Duodenal mucosa (tissue), 2 donors: ENCODE results near the gene CNTNAP2.

Experiments
- H3K27ac ChIP-seq: one replicate; pipeline ENCODE4 v1.7.0; 2013; ENCODE audit warnings: low read depth, low read length
- H3K27me3 ChIP-seq, 2 donors: one replicate each; pipeline ENCODE4 v1.7.0; 2013; ENCODE audit warnings: low read length in 2 of 2, control low read depth in 1 of 2; ENCODE audit not compliant: insufficient read depth in 2 of 2, control insufficient read depth in 1 of 2
- H3K36me3 ChIP-seq, 2 donors: one replicate each; pipeline ENCODE4 v1.7.0; 2013; ENCODE audit warnings: low read length in 2 of 2, control low read depth in 1 of 2; ENCODE audit not compliant: insufficient read depth in 2 of 2, control insufficient read depth in 1 of 2
- H3K4me1 ChIP-seq, 2 donors: one replicate each; pipeline ENCODE4 v1.7.0; 2013; ENCODE audit warnings: low read length in 2 of 2, control low read depth in 1 of 2; ENCODE audit not compliant: insufficient read depth in 2 of 2, control insufficient read depth in 1 of 2
- H3K4me3 ChIP-seq, 2 donors: one replicate each; pipeline ENCODE4 v1.7.0; 2013; ENCODE audit warnings: low read length in 2 of 2, low read depth in 1 of 2
- H3K9ac ChIP-seq, 2 donors: one replicate each; pipeline ENCODE4 v1.7.0; 2013; ENCODE audit warnings: low read length in 2 of 2, low read depth in 1 of 2
- H3K9me3 ChIP-seq, 2 donors: one replicate each; pipeline ENCODE4 v1.7.0; 2013; ENCODE audit warnings: low read length in 2 of 2, control low read depth in 1 of 2; ENCODE audit not compliant: control insufficient read depth in 1 of 2

The CNTNAP2 gene

GRCh38 chr7:147483634-147484292, 1367.2 kb downstream of the CNTNAP2 start:
- H3K27ac ChIP-seq = no peak overlapping the region
- H3K27me3 ChIP-seq = no peaks in the 10 kb centered on the region
- no peaks in the 10 kb centered on the region for H3K36me3 ChIP-seq
- no peak overlapping the region for H3K4me3 ChIP-seq
- H3K4me1 ChIP-seq = no peaks in the 10 kb centered on the region
- H3K9ac ChIP-seq = no peak overlapping the region
- peaks cover 7 to 9% of the 10 kb centered on the region in 2 donors for H3K9me3 ChIP-seq

- Histone ChIP-seq H3K4me1 (no peaks in the 10 kb centered on the region), H3K36me3 (no peaks in the 10 kb centered on the region), H3K9ac (no peak overlapping the region), H3K4me3 (no peak overlapping the region), H3K27ac (no peak overlapping the region), H3K9me3 (peaks cover 6 to 10% of the 10 kb centered on the region in 2 donors), H3K27me3 (no peaks in the 10 kb centered on the region)
Observed at GRCh38 chr7:147485660-147486210, 1369.1 kb downstream of the CNTNAP2 start.

GRCh38 chr7:147492606-147493005, 1376.0 kb downstream of the CNTNAP2 start:
- Histone ChIP-seq H3K36me3 (no peaks in the 10 kb centered on the region), H3K4me3 (no peak overlapping the region), H3K4me1 (no peaks in the 10 kb centered on the region), H3K9me3 (peaks cover 4 to 15% of the 10 kb centered on the region in 2 donors), H3K27me3 (no peaks in the 10 kb centered on the region), H3K27ac (no peak overlapping the region), H3K9ac (no peak overlapping the region)

- no peaks in the 10 kb centered on the region for H3K4me1 ChIP-seq
- no peaks in the 10 kb centered on the region for H3K27me3 ChIP-seq
Observed at GRCh38 chr7:147496209-147496608, 1379.6 kb downstream of the CNTNAP2 start.

GRCh38 chr7:147497246-147497645, 1380.6 kb downstream of the CNTNAP2 start:
- peaks cover 4 to 8% of the 10 kb centered on the region in 2 donors for H3K9me3 ChIP-seq
- H3K27ac ChIP-seq = no peak overlapping the region
- H3K36me3 ChIP-seq = no peaks in the 10 kb centered on the region
- H3K9ac ChIP-seq = no peak overlapping the region
- no peak overlapping the region for H3K4me3 ChIP-seq
- no peaks in the 10 kb centered on the region for H3K4me1 ChIP-seq
- no peaks in the 10 kb centered on the region for H3K27me3 ChIP-seq

More at GRCh38 chr7:147496209-147496608, 1379.6 kb downstream of the CNTNAP2 start:
- H3K27ac ChIP-seq = no peak overlapping the region
- no peak overlapping the region for H3K4me3 ChIP-seq
- H3K36me3 ChIP-seq = no peaks in the 10 kb centered on the region
- peaks cover 4 to 9% of the 10 kb centered on the region in 2 donors for H3K9me3 ChIP-seq
- no peak overlapping the region for H3K9ac ChIP-seq

GRCh38 chr7:147498081-147498480, 1381.5 kb downstream of the CNTNAP2 start:
- H3K9ac ChIP-seq = no peak overlapping the region
- peaks cover 4 to 8% of the 10 kb centered on the region in 2 donors for H3K9me3 ChIP-seq
- H3K4me3 ChIP-seq = no peak overlapping the region
- no peaks in the 10 kb centered on the region for H3K36me3 ChIP-seq
- H3K27ac ChIP-seq = no peak overlapping the region
- no peaks in the 10 kb centered on the region for H3K4me1 ChIP-seq
- H3K27me3 ChIP-seq = no peaks in the 10 kb centered on the region

- Histone ChIP-seq H3K4me3 (no peak overlapping the region), H3K36me3 (no peaks in the 10 kb centered on the region), H3K27me3 (no peaks in the 10 kb centered on the region)
Observed at GRCh38 chr7:147509035-147509501, 1392.5 kb downstream of the CNTNAP2 start.

GRCh38 chr7:147509541-147510200, 1393.1 kb downstream of the CNTNAP2 start:
- Histone ChIP-seq H3K4me1 (no peaks in the 10 kb centered on the region), H3K27me3 (no peaks in the 10 kb centered on the region), H3K4me3 (no peak overlapping the region), H3K9ac (no peak overlapping the region), H3K9me3 (peaks cover 0 to 5% of the 10 kb centered on the region in 2 donors), H3K27ac (no peak overlapping the region), H3K36me3 (no peaks in the 10 kb centered on the region)

More at GRCh38 chr7:147509035-147509501, 1392.5 kb downstream of the CNTNAP2 start:
- Histone ChIP-seq H3K4me1 (no peaks in the 10 kb centered on the region), H3K27ac (no peak overlapping the region), H3K9me3 (peaks cover 0 to 5% of the 10 kb centered on the region in 2 donors), H3K9ac (no peak overlapping the region)

GRCh38 chr7:147510201-147510542, 1393.6 kb downstream of the CNTNAP2 start:
- no peak overlapping the region for H3K9ac ChIP-seq
- H3K4me3 ChIP-seq = no peak overlapping the region
- no peaks in the 10 kb centered on the region for H3K36me3 ChIP-seq
- H3K4me1 ChIP-seq = no peaks in the 10 kb centered on the region
- no peak overlapping the region for H3K27ac ChIP-seq
- no peaks in the 10 kb centered on the region for H3K27me3 ChIP-seq
- H3K9me3 ChIP-seq = peaks cover 0 to 8% of the 10 kb centered on the region in 2 donors

GRCh38 chr7:147510923-147511322, 1394.3 kb downstream of the CNTNAP2 start:
- no peaks in the 10 kb centered on the region for H3K27me3 ChIP-seq
- H3K4me3 ChIP-seq = no peak overlapping the region
- H3K27ac ChIP-seq = no peak overlapping the region
- H3K4me1 ChIP-seq = no peaks in the 10 kb centered on the region
- H3K9me3 ChIP-seq = peaks cover 0 to 7% of the 10 kb centered on the region in 2 donors
- H3K36me3 ChIP-seq = no peaks in the 10 kb centered on the region
- H3K9ac ChIP-seq = no peak overlapping the region
